ENCODE data around the gene ZNRD2. TPM values are rescaled to one million over a fixed set of nuclear protein-coding genes. Genes with fewer than 3 reads are reported as not detected.

The ZNRD2 gene
- total and polyA plus RNA-seq, 2 of the 8 experiments (the other 6 are each of a cell fraction or from before 2014, with no cell fraction given) = 53.4 to 125 TPM

- TF ChIP-seq, protein P1, sequence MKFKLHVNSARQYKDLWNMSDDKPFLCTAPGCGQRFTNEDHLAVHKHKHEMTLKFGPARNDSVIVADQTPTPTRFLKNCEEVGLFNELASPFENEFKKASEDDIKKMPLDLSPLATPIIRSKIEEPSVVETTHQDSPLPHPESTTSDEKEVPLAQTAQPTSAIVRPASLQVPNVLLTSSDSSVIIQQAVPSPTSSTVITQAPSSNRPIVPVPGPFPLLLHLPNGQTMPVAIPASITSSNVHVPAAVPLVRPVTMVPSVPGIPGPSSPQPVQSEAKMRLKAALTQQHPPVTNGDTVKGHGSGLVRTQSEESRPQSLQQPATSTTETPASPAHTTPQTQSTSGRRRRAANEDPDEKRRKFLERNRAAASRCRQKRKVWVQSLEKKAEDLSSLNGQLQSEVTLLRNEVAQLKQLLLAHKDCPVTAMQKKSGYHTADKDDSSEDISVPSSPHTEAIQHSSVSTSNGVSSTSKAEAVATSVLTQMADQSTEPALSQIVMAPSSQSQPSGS (IDR thresholded peaks at IDR 0.05; ENCODE audit: low read length) = no peak
- TF ChIP-seq GTF2F1 (IDR thresholded peaks at IDR 0.05; ENCODE audit: borderline replicate concordance, low read depth, low read length) (no peak), RAD21 (IDR thresholded peaks at IDR 0.05 in 1 of 2, conservative IDR thresholded peaks at IDR 0.05 in 1 of 2; ENCODE audit: low read depth in 2 of 2, low read length in 2 of 2) (no peak)
These were observed 46.1 kb upstream of the ZNRD2 start (continued) for GRCh38 chr11:65524014-65524740.
